ENCODE results near the gene FAM114A1.

The FAM114A1 gene

DNA sequence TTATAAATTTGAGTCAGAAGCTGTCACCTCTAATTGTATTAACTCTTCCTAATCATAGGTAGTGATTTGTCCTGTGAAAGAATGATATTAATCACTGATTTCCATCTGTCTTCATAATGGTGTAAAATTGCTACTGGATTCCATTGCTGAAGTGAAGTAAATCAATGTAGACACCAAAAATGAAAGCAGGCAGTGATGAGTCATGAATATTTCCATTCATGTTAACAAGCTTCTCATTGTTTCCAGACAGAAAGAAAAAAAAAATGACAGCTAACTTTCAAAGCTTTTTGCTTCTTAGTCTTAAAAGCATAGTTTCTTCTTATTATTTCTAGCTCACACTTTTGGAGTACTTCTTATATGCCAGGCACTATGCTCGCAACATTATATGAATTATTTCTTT is 21.5 kb downstream of the FAM114A1 start:
- TF ChIP-seq, protein P1, sequence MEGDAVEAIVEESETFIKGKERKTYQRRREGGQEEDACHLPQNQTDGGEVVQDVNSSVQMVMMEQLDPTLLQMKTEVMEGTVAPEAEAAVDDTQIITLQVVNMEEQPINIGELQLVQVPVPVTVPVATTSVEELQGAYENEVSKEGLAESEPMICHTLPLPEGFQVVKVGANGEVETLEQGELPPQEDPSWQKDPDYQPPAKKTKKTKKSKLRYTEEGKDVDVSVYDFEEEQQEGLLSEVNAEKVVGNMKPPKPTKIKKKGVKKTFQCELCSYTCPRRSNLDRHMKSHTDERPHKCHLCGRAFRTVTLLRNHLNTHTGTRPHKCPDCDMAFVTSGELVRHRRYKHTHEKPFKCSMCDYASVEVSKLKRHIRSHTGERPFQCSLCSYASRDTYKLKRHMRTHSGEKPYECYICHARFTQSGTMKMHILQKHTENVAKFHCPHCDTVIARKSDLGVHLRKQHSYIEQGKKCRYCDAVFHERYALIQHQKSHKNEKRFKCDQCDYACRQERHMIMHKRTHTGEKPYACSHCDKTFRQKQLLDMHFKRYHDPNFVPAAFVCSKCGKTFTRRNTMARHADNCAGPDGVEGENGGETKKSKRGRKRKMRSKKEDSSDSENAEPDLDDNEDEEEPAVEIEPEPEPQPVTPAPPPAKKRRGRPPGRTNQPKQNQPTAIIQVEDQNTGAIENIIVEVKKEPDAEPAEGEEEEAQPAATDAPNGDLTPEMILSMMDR (IDR thresholded peaks at IDR 0.05; ENCODE audit: low read depth, low read length) = no peak
- no peak for TF ChIP-seq MYC (IDR thresholded peaks at IDR 0.05; ENCODE audit: low read depth, low read length)
- TF ChIP-seq POLR2A (IDR thresholded peaks at IDR 0.05; ENCODE audit: extremely low read depth, insufficient read length) = no peak
- TF ChIP-seq, protein P2, sequence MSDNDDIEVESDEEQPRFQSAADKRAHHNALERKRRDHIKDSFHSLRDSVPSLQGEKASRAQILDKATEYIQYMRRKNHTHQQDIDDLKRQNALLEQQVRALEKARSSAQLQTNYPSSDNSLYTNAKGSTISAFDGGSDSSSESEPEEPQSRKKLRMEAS (IDR thresholded peaks at IDR 0.05; ENCODE audit: low read depth, low read length) = no peak
- H3K4me3 ChIP-seq (ENCODE audit: low read depth, low read length) = no peak overlapping the region
- peak; percentile 37 for DNase-seq (ENCODE audit: low read depth)

DNA sequence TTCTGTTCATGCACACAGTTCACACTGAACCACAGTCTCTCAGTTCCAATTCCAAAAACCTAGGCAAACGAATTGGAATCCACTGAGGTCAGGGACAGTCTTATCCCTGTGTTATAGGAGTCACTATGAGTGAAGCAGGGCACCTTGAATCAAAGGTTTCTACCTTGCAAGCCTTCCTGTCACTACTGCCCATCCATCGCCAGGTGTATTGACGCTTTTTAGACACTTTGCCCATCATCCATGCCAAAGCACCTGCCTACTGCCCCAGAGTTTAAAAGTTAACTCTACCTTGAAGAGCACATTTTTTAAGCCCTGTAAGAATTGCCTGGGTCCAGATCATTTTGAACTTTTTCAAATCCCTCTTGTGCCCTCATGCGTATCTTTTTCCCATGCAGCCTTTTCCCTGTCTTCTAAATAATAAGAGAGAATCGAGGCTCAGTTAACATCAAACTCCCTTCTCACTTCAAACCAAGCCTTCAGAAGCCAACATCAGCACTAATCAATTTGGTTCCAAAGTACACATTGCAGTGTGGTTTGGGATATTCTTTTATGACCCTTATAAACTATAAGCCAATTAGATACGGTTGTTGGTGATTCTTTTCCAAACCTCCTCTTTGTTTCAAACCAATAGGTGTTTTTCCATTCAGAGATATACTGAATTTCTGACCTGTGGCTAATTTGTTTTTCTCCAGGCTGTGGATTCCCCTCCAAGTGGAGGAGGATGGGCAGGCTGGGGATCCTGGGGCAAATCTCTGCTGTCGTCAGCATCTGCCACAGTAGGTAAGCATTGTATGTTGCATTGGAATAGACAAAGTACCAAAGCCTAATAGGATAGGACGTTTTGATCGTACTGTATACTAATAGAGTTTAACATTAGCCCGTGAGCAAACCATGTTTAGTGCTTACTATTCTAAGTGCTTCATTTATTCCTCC is 23.7 kb downstream of the FAM114A1 start:
- no peak overlapping the region for H3K4me3 ChIP-seq (ENCODE audit: low read depth, low read length)
- TF ChIP-seq, protein P1 (IDR thresholded peaks at IDR 0.05; ENCODE audit: low read depth, low read length) = no peak
- TF ChIP-seq POLR2A (IDR thresholded peaks at IDR 0.05; ENCODE audit: extremely low read depth, insufficient read length) (no peak), MYC (IDR thresholded peaks at IDR 0.05; ENCODE audit: low read depth, low read length) (no peak)
- TF ChIP-seq, protein P2 (IDR thresholded peaks at IDR 0.05; ENCODE audit: low read depth, low read length) = no peak
- no peak for DNase-seq (ENCODE audit: low read depth)

DNA sequence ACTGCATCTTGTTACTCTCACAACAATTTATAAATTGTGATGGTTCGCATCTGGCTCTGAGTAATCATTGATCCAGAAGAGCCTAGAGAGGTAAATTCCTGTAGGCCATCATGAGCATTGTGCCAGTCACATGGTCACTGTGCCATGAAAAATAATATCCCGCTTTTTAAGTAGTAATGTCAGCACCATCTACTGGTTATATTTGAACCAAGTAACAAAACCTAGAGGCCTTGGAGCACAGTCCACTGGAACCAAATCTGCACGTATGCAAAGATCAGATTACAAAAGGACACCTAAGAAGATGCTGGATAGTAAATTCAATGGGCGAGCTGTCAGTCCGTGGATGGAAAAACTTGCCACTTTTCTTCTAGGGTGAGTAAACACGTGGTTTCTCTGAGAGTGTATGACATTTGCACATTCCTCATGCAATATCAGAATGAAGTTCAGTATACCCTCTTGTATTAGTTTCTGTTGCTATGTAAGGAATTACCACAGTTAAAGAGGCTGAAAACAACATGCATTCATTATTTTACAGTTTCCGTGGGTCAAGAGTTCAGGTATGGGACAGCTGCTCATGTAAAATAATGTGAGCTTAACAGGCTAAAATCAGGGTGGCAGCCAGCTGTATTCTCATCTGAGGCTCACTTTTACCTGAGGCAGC is 26.8 kb downstream of the FAM114A1 start:
- TF ChIP-seq, protein P2 (IDR thresholded peaks at IDR 0.05; ENCODE audit: low read depth, low read length) = no peak
- TF ChIP-seq, protein P1 (IDR thresholded peaks at IDR 0.05; ENCODE audit: low read depth, low read length) = no peak
- TF ChIP-seq POLR2A (IDR thresholded peaks at IDR 0.05; ENCODE audit: extremely low read depth, insufficient read length) (no peak), MYC (IDR thresholded peaks at IDR 0.05; ENCODE audit: low read depth, low read length) (no peak)
- H3K4me3 ChIP-seq (ENCODE audit: low read depth, low read length) = no peak overlapping the region
- DNase-seq (ENCODE audit: low read depth) = peak; percentile 15

DNA sequence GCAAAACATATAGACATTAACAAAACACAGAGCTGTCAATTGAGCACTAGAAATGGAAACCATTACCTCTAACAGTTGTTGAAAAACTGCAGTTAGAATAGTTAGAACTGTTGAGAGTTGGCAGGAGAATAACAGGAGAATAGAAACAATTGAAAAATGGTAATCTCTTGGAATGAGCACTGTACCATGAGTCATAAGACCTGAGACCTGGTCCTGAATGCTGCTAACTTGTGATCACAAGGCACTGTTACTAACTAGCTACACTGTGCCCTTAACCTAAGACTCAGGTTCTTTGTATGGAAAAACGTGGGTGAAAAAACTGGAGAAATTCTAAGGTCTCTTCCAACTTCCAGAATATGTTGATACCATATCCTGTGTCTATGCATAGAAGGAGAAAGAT is 29.3 kb downstream of the FAM114A1 start:
- H3K4me3 ChIP-seq (ENCODE audit: low read depth, low read length) = no peak overlapping the region
- DNase-seq (ENCODE audit: low read depth) = no peak
- TF ChIP-seq POLR2A (IDR thresholded peaks at IDR 0.05; ENCODE audit: extremely low read depth, insufficient read length) (no peak), MYC (IDR thresholded peaks at IDR 0.05; ENCODE audit: low read depth, low read length) (no peak)
- TF ChIP-seq, protein P1 (IDR thresholded peaks at IDR 0.05; ENCODE audit: low read depth, low read length) = no peak
- TF ChIP-seq, protein P2 (IDR thresholded peaks at IDR 0.05; ENCODE audit: low read depth, low read length) = no peak

DNA sequence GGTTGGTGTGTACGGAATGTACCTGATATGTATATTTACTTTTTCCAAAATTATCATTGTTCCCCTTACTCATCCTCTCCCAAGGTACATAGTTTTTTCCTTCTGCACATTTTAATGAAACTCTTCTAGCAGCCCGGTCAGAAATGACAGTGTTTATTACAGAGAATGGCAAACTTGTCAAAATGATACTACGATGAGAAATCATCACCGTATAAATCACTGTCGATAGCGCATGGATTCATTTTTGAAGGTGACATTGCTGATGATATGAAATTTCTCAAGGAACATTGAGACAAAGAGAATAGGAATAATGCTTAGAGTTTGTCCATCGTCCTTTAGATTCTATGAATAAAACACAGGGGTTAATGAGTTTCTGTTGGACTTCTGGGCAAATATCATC is 30.6 kb downstream of the FAM114A1 start:
- no peak for DNase-seq (ENCODE audit: low read depth)

DNA sequence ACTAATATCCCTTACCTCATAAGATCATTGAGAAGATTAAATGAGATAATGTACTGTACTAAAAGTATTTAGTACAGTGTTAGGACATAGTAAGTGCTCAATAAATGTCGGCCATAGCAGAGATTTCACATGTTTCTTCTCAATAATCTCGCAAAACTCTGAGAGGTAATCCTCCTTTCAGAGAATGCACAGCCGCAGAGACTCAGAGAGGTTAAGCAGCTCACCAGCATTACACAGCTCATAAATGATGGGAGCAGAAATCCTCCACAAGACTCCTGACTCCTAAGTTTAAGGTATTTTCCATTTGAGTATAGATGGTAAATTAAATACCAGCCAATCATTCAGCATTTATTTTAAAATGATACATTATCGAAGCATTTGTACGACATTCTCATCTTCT is 34.6 kb downstream of the FAM114A1 start:
- no peak for DNase-seq (ENCODE audit: low read depth)
- H3K4me3 ChIP-seq (ENCODE audit: low read depth, low read length) = no peak overlapping the region
- TF ChIP-seq MYC (IDR thresholded peaks at IDR 0.05; ENCODE audit: low read depth, low read length) (no peak), POLR2A (IDR thresholded peaks at IDR 0.05; ENCODE audit: extremely low read depth, insufficient read length) (no peak)
- TF ChIP-seq, protein P2 (IDR thresholded peaks at IDR 0.05; ENCODE audit: low read depth, low read length) = no peak
- TF ChIP-seq, protein P1 (IDR thresholded peaks at IDR 0.05; ENCODE audit: low read depth, low read length) = no peak

More for the DNA sequence above, 30.6 kb downstream of the FAM114A1 start:
- no peak overlapping the region for H3K4me3 ChIP-seq (ENCODE audit: low read depth, low read length)
- no peak for TF ChIP-seq MYC (IDR thresholded peaks at IDR 0.05; ENCODE audit: low read depth, low read length)
